HL-60/S4 (cell line): Measurements from ENCODE around the gene XIST.
"Not testable (repeated sequence)": the region's sequence is repeated elsewhere in the genome, so short reads cannot be mapped to it uniquely, and the experiment has no call there.

Experiments used
- in situ Hi-C: fragments of 300-500 bp; cut with MboI; formaldehyde crosslinking; loops from 2 replicates; pipeline ENCODE4 v1.14.3; 2022; ENCODE audit warnings: low sequenced_read_pairs

The XIST gene

GRCh38 chrX:73852467-73852866 lies at the start of gene XIST:
TSS of gene XIST (minus strand) at chrX:73852714.
- in situ Hi-C loops: loop anchor here (25.0 kb wide), 4 partner anchors 160 to 685 kb away; no protein-coding TSS in a partner anchor

- in situ Hi-C loops: not testable (repeated sequence)
These were observed 45.8 kb upstream of the XIST start for GRCh38 chrX:73898315-73898714.

GRCh38 chrX:73892515-73893090 lies 40.1 kb upstream of the XIST start:
- in situ Hi-C loops: not testable (repeated sequence)

- in situ Hi-C loops: not testable (repeated sequence)
These were observed 29.7 kb upstream of the XIST start for GRCh38 chrX:73882260-73882659.

- in situ Hi-C loops: no loop called here
These were observed 25.2 kb upstream of the XIST start for GRCh38 chrX:73877687-73878086.

GRCh38 chrX:73876911-73877310 lies 24.4 kb upstream of the XIST start:
- in situ Hi-C loops: no loop called here

GRCh38 chrX:73868916-73869315 lies 16.4 kb upstream of the XIST start:
- in situ Hi-C loops: loop anchor here (25.0 kb wide), 4 partner anchors 143 to 668 kb away; no protein-coding TSS in a partner anchor

GRCh38 chrX:73867144-73867543 lies 14.6 kb upstream of the XIST start:
- in situ Hi-C loops: loop anchor here (25.0 kb wide), 4 partner anchors 145 to 670 kb away; no protein-coding TSS in a partner anchor

GRCh38 chrX:73863852-73864251 lies 11.3 kb upstream of the XIST start:
- in situ Hi-C loops: loop anchor here (25.0 kb wide), 4 partner anchors 148 to 673 kb away; no protein-coding TSS in a partner anchor

- in situ Hi-C loops: loop anchor here (25.0 kb wide), 4 partner anchors 149 to 674 kb away; no protein-coding TSS in a partner anchor
These were observed 10.8 kb upstream of the XIST start for GRCh38 chrX:73863268-73863667.

- in situ Hi-C loops: loop anchor here (25.0 kb wide), 4 partner anchors 153 to 678 kb away; no protein-coding TSS in a partner anchor
These were observed 7.1 kb upstream of the XIST start for GRCh38 chrX:73859622-73860021.

GRCh38 chrX:73855546-73855945 lies 3.0 kb upstream of the XIST start:
- in situ Hi-C loops: loop anchor here (25.0 kb wide), 4 partner anchors 157 to 682 kb away; no protein-coding TSS in a partner anchor

- in situ Hi-C loops: loop anchor here (25.0 kb wide), 4 partner anchors 160 to 685 kb away; no protein-coding TSS in a partner anchor
These were observed 492 bp downstream of the XIST start for GRCh38 chrX:73852022-73852421.

- in situ Hi-C loops: loop anchor here (25.0 kb wide), 4 partner anchors 161 to 686 kb away; no protein-coding TSS in a partner anchor
These were observed 1.2 kb downstream of the XIST start for GRCh38 chrX:73851014-73852009.

GRCh38 chrX:73850124-73851013 lies 2.1 kb downstream of the XIST start:
- in situ Hi-C loops: loop anchor here (25.0 kb wide), 4 partner anchors 162 to 687 kb away; no protein-coding TSS in a partner anchor

GRCh38 chrX:73849073-73849472 lies 3.4 kb downstream of the XIST start:
- in situ Hi-C loops: no loop called here

- in situ Hi-C loops: no loop called here
These were observed 4.5 kb downstream of the XIST start for GRCh38 chrX:73847991-73848390.

- in situ Hi-C loops: no loop called here
These were observed 5.4 kb downstream of the XIST start for GRCh38 chrX:73847100-73847499.

- in situ Hi-C loops: no loop called here
These were observed 9.8 kb downstream of the XIST start for GRCh38 chrX:73842541-73843234.

GRCh38 chrX:73841337-73841736 lies 11.2 kb downstream of the XIST start:
- in situ Hi-C loops: no loop called here
